ENCODE measurements around the gene TEX19. TPM values are rescaled to one million over a fixed set of nuclear protein-coding genes. Genes with fewer than 3 reads are reported as not detected.

TEX19 gene
- under 1 TPM; 0.46 to 0.48 TPM for total RNA-seq
- polyA plus RNA-seq (2013, experiment 1 of 2), result 0.32 TPM
- polyA plus RNA-seq (2013, experiment 2 of 2), result 0.12 TPM
- long read RNA-seq, experiment 1, partial matches to known transcripts, result 1 of 1 reads
- long read RNA-seq, experiment 1, other reads (novel, unspliced or antisense), result 0 of 1 reads
- long read RNA-seq, experiment 2, partial matches to known transcripts, result 0 of 1 reads
- long read RNA-seq, experiment 2, other reads (novel, unspliced or antisense), result 0 of 1 reads
- long read RNA-seq, experiment 3, partial matches to known transcripts, result 0 of 2 reads
- long read RNA-seq, experiment 3, other reads (novel, unspliced or antisense), result 0 of 2 reads
- long read RNA-seq, experiment 4, partial matches to known transcripts, result 0 of 2 reads
- long read RNA-seq, experiment 4, other reads (novel, unspliced or antisense), result 1 of 2 reads

- Histone ChIP-seq H3K36me3 (ENCODE audit: control insufficient read depth, insufficient read depth, low read length) (no peaks in the 10 kb centered on the region), H3K27me3 (ENCODE audit: control insufficient read depth, insufficient read depth, low read length, poor library complexity, severe bottlenecking) (no peaks in the 10 kb centered on the region), H3K9ac (ENCODE audit: extremely low read depth, low read length, poor library complexity, severe bottlenecking) (no peak within 1 kb of the TSS), H3K9me3 (ENCODE audit: control insufficient read depth, low read length) (no peaks in the 10 kb centered on the region), H3K27ac (ENCODE audit: low read depth, low read length) (peak within 1 kb of the TSS; percentile 36), H3K4me3 (ENCODE audit: low read length) (no peak within 1 kb of the TSS), H3K4me1 (ENCODE audit: control insufficient read depth, insufficient read depth, low read length) (peaks cover 12% of the 10 kb centered on the region)
- no peaks in the 10 kb centered on the region for H3K9me3 Mint-ChIP-seq
- WGBS, 2 experiments (ENCODE audit: insufficient coverage in 1 of 2, insufficient read length in 1 of 2), result 89 to 91% methylated on average over 17 to 20 of the region's 21 CpGs
- TF ChIP-seq CTCF (conservative IDR thresholded peaks at IDR 0.05), result no peak
- H3K4me1 Mint-ChIP-seq, result peaks cover 13% of the 10 kb centered on the region
- no peaks in the 10 kb centered on the region for H3K36me3 Mint-ChIP-seq (ENCODE audit: low read depth)
- peaks cover 18% of the 10 kb centered on the region for H3K27me3 Mint-ChIP-seq (ENCODE audit: insufficient read depth)
- peak; percentile 68 for DNase-seq
- H3K4me3 Mint-ChIP-seq, result no peak within 1 kb of the TSS
- H3K27ac Mint-ChIP-seq, result no peak within 1 kb of the TSS
Observed at GRCh38 chr17:82358465-82359350, at the start of gene TEX19. Gene TEX19 (plus strand): TSS chr17:82359247. CDS start chr17:82362151, 2,904 bp downstream.

GRCh38 chr17:82309656-82310570 is 49.1 kb upstream of the TEX19 start:
- no peak overlapping the region for H3K27ac ChIP-seq (ENCODE audit: low read depth, low read length)
- Mint-ChIP-seq H3K9me3 (no peaks in the 10 kb centered on the region), H3K4me3 (no peak overlapping the region), H3K4me1 (no peaks in the 10 kb centered on the region), H3K27ac (no peak overlapping the region), H3K36me3 (ENCODE audit: low read depth) (no peaks in the 10 kb centered on the region), H3K27me3 (ENCODE audit: insufficient read depth) (peaks cover 9% of the 10 kb centered on the region)
- no peaks in the 10 kb centered on the region for H3K27me3 ChIP-seq (ENCODE audit: control insufficient read depth, insufficient read depth, low read length, poor library complexity, severe bottlenecking)
- no peak overlapping the region for H3K9ac ChIP-seq (ENCODE audit: extremely low read depth, low read length, poor library complexity, severe bottlenecking)
- no peak for DNase-seq
- H3K36me3 ChIP-seq (ENCODE audit: control insufficient read depth, insufficient read depth, low read length), result no peaks in the 10 kb centered on the region
- no peak for TF ChIP-seq CTCF (conservative IDR thresholded peaks at IDR 0.05)
- no peaks in the 10 kb centered on the region for H3K9me3 ChIP-seq (ENCODE audit: control insufficient read depth, low read length)
- no peaks in the 10 kb centered on the region for H3K4me1 ChIP-seq (ENCODE audit: control insufficient read depth, insufficient read depth, low read length)
- H3K4me3 ChIP-seq (ENCODE audit: low read length), result no peak overlapping the region
- 90 to 92% methylated on average over 24 to 27 of the region's 27 CpGs for WGBS, 2 experiments (ENCODE audit: insufficient coverage in 1 of 2, insufficient read length in 1 of 2)

- Mint-ChIP-seq H3K4me1 (no peaks in the 10 kb centered on the region), H3K4me3 (no peak overlapping the region), H3K27ac (no peak overlapping the region), H3K36me3 (ENCODE audit: low read depth) (no peaks in the 10 kb centered on the region), H3K27me3 (ENCODE audit: insufficient read depth) (peaks cover 9% of the 10 kb centered on the region), H3K9me3 (no peaks in the 10 kb centered on the region)
- no peaks in the 10 kb centered on the region for H3K4me1 ChIP-seq (ENCODE audit: control insufficient read depth, insufficient read depth, low read length)
- 92 to 94% methylated on average over 21 of the region's 21 CpGs for WGBS, 2 experiments (ENCODE audit: insufficient coverage in 1 of 2, insufficient read length in 1 of 2)
- DNase-seq, result no peak
- no peaks in the 10 kb centered on the region for H3K36me3 ChIP-seq (ENCODE audit: control insufficient read depth, insufficient read depth, low read length)
- H3K9ac ChIP-seq (ENCODE audit: extremely low read depth, low read length, poor library complexity, severe bottlenecking), result no peak overlapping the region
- no peak overlapping the region for H3K27ac ChIP-seq (ENCODE audit: low read depth, low read length)
- no peaks in the 10 kb centered on the region for H3K9me3 ChIP-seq (ENCODE audit: control insufficient read depth, low read length)
- no peak for TF ChIP-seq CTCF (conservative IDR thresholded peaks at IDR 0.05)
- H3K27me3 ChIP-seq (ENCODE audit: control insufficient read depth, insufficient read depth, low read length, poor library complexity, severe bottlenecking), result no peaks in the 10 kb centered on the region
- no peak overlapping the region for H3K4me3 ChIP-seq (ENCODE audit: low read length)
Observed at GRCh38 chr17:82310877-82311276, 48.2 kb upstream of the TEX19 start.
